B cell (primary cell): ENCODE data around the gene EHD1. TPM values are rescaled to one million over a fixed set of nuclear protein-coding genes. Genes with fewer than 3 reads are reported as not detected.

Experiments
- ATAC-seq: fragments of 200-7000 bp; cut with Tn5 transposase; one replicate; pipeline ENCODE4 v1.10.0; 2021; ENCODE audit warnings: low read depth, mild to moderate bottlenecking, moderate number of reproducible peaks, moderate library complexity
- CTCF ChIA-PET: fragments of 350-600 bp; sonication (Branson Sonifier 250); formaldehyde crosslinking; loops from one replicate; lab custom pipeline; 2021; ENCODE audit warnings: antibody characterized with exemption, inconsistent platforms; lab: Charles Lee
- POLR2A ChIA-PET: fragments of 350-600 bp; sonication (Branson Sonifier 250); formaldehyde crosslinking; loops from one replicate; lab custom pipeline; 2021; ENCODE audit warnings: antibody characterized with exemption; lab: Charles Lee
- DNase-seq: peaks from one replicate; pipeline ENCODE4 v3.0.0; 2013
- H2AFZ ChIP-seq: 2 replicates; pipeline ENCODE4 v1.6.1; 2012; ENCODE audit warnings: mild to moderate bottlenecking, low read depth, low read length; ENCODE audit not compliant: insufficient read depth, poor library complexity, severe bottlenecking
- H3K27ac ChIP-seq, 2 donors: 1 replicate in 1 of 2; 2 replicates in 1 of 2; pipeline ENCODE4 v1.5.1; 2012 to 2013; ENCODE audit warnings: low read length in 2 of 2, mild to moderate bottlenecking in 2 of 2, moderate library complexity in 1 of 2
- H3K27me3 ChIP-seq, 4 experiments: fragments of 200-600 bp in 1 of 4; sonication (generic) in 1 of 4; replicated peaks in 1 of 4; 1 replicate in 2 of 4; 2 replicates in 2 of 4; pipeline versions ENCODE4 v1.6.1 to v1.7.0; 2013 to 2016; ENCODE audit warnings: low read length in 3 of 4, mild to moderate bottlenecking in 2 of 4, mixed read lengths in 1 of 4, moderate library complexity in 1 of 4; ENCODE audit not compliant: insufficient read depth in 4 of 4, control insufficient read depth in 3 of 4; ENCODE audit errors: control extremely low read depth in 1 of 4
- H3K36me3 ChIP-seq, 2 experiments: replicated peaks in 1 of 2; 1 replicate in 1 of 2; 2 replicates in 1 of 2; pipeline versions ENCODE4 v1.6.1 to v1.7.1; 2013; ENCODE audit warnings: low read length in 1 of 2; ENCODE audit not compliant: insufficient read depth in 2 of 2, control insufficient read depth in 1 of 2; ENCODE audit errors: control extremely low read depth in 1 of 2, extremely low read depth in 1 of 2
- H3K4me1 ChIP-seq, 2 donors: fragments of 200-600 bp in 1 of 2; sonication (generic) in 1 of 2; 1 replicate in 1 of 2; 2 replicates in 1 of 2; pipeline versions ENCODE4 v1.5.1 to v1.6.1; 2013 to 2017; ENCODE audit warnings: low read length in 2 of 2; ENCODE audit not compliant: control insufficient read depth in 2 of 2, insufficient read depth in 2 of 2
- H3K4me2 ChIP-seq: replicated peaks from 2 replicates; pipeline ENCODE3; 2012; ENCODE audit warnings: mild to moderate bottlenecking, low read depth, low read length; ENCODE audit not compliant: poor library complexity, severe bottlenecking
- H3K4me3 ChIP-seq, 5 experiments: fragments of 200-600 bp in 1 of 5; sonication (generic) in 1 of 5; 1 replicate in 3 of 5; 2 replicates in 2 of 5; pipeline versions ENCODE4 v1.5.1 to v1.7.0; 2011 to 2016; ENCODE audit warnings: low read length in 4 of 5, mild to moderate bottlenecking in 4 of 5, low read depth in 2 of 5, control low read depth in 1 of 5, moderate library complexity in 1 of 5; ENCODE audit not compliant: insufficient read depth in 1 of 5; ENCODE audit errors: control extremely low read depth in 1 of 5, extremely low read depth in 1 of 5
- H3K79me2 ChIP-seq: fragments of 200-600 bp; sonication (generic); one replicate; pipeline ENCODE4 v1.6.0; 2016; ENCODE audit warnings: low read length; ENCODE audit not compliant: control insufficient read depth, insufficient read depth
- H3K9ac ChIP-seq: fragments of 200-600 bp; sonication (generic); 2 replicates; pipeline ENCODE4 v1.6.1; 2017; ENCODE audit warnings: mild to moderate bottlenecking, low read length, moderate library complexity
- H3K9me3 ChIP-seq, 3 donors: one replicate each; pipeline versions ENCODE4 v1.6.1 to v1.7.1; 2013; ENCODE audit warnings: low read length in 2 of 3; ENCODE audit not compliant: control insufficient read depth in 2 of 3, insufficient read depth in 1 of 3; ENCODE audit errors: control extremely low read depth in 1 of 3
- H4K20me1 ChIP-seq: 2 replicates; pipeline ENCODE4 v1.6.0; 2012; ENCODE audit warnings: mild to moderate bottlenecking, low read length; ENCODE audit not compliant: insufficient read depth, control insufficient read depth, poor library complexity, severe bottlenecking
- H3K27ac Mint-ChIP-seq: one replicate; pipeline ENCODE4 v1.8.0; 2021; ENCODE audit warnings: mixed read lengths
- H3K27me3 Mint-ChIP-seq: one replicate; pipeline ENCODE4 v1.8.0; 2021; ENCODE audit warnings: mixed read lengths
- H3K4me1 Mint-ChIP-seq: one replicate; pipeline ENCODE4 v1.8.0; 2021; ENCODE audit warnings: mixed read lengths
- H3K4me3 Mint-ChIP-seq: one replicate; pipeline ENCODE4 v1.8.0; 2021; ENCODE audit warnings: mixed read lengths
- H3K9me3 Mint-ChIP-seq: one replicate; pipeline ENCODE4 v1.8.0; 2022; ENCODE audit warnings: mixed read lengths; ENCODE audit not compliant: insufficient read depth
- CTCF ChIP-seq: fragments of 200-600 bp; IDR thresholded peaks from one replicate; pipeline ENCODE4 v1.8.0; 2022; ENCODE audit warnings: antibody characterized with exemption, mild to moderate bottlenecking
- EZH2 ChIP-seq: IDR thresholded peaks from 2 replicates; pipeline ENCODE4 v1.6.1; 2012; ENCODE audit warnings: borderline replicate concordance, low read depth, mild to moderate bottlenecking, moderate library complexity, low read length; ENCODE audit not compliant: insufficient read depth, poor library complexity, severe bottlenecking
- WGBS: methylation state at CpG from one replicate; pipeline ENCODE4 v1.1.5; 2013; ENCODE audit warnings: missing lambda C conversion rate; ENCODE audit not compliant: insufficient coverage; 5-methylcytosine and 5-hydroxymethylcytosine counted together
- intact Hi-C: fragments of 100-400 bp; cut with micrococcal nuclease; formaldehyde crosslinking; loops from one replicate; pipeline ENCODE4 v1.10.0; 2022
- polyA plus RNA-seq: library from polyadenylated mRNA; depleted of rRNA; stranded (reverse); fragments of >200 nt; gene quantifications from 2 replicates; pipeline ENCODE4 v1.2.3, GENCODE V29; 2012
- total RNA-seq, 2 donors: library from RNA; stranded (reverse); fragments of 120-200 nt in 1 of 2; gene quantifications; 1 replicate in 1 of 2; 2 replicates in 1 of 2; pipeline versions ENCODE4 v1.2.3 to v1.2.4, GENCODE V29; 2013 to 2022

The EHD1 gene
- total and polyA plus RNA-seq, 2 donors (not counting 1 experiment from before 2014, with no cell fraction given): 208 to 280 TPM

GRCh38 chr11:64809781-64810241 lies 68.6 kb downstream of the EHD1 start:
- Histone ChIP-seq H3K4me3 (peak overlapping the region; percentile 21 to 99 (median 86)), H3K9me3 (no peaks in the 10 kb centered on the region), H3K4me2 (peak overlapping the region; percentile 95), H3K79me2 (peaks cover 46% of the 10 kb centered on the region), H3K27ac (peak overlapping the region in 1 of 2 donors; percentile 79), H4K20me1 (peaks cover 11% of the 10 kb centered on the region), H3K9ac (peak overlapping the region; percentile 90), H3K4me1 (peaks cover 13 to 28% of the 10 kb centered on the region in 2 donors), H2AFZ (peak overlapping the region; percentile 99), H3K36me3 (peaks cover 0 to 27% of the 10 kb centered on the region in 2 experiments), H3K27me3 (no peaks in the 10 kb centered on the region)
- ChIA-PET CTCF (interaction anchor here (0.8 to 1.6 kb wide), 6 partner anchors 10 to 33 kb away, joined by 3 to 4 read pairs (median 4); no protein-coding TSS in a partner anchor), POLR2A (interaction anchor here (0.7 to 2.6 kb wide), 5 partner anchors 10 to 70 kb away, joined by 3 to 16 read pairs (median 10); partner anchors contain the start of genes RASGRP2 and SF1)
- Mint-ChIP-seq H3K4me1 (peaks cover 32% of the 10 kb centered on the region), H3K27ac (peak overlapping the region; percentile 95), H3K9me3 (no peaks in the 10 kb centered on the region), H3K4me3 (peak overlapping the region; percentile 98), H3K27me3 (no peaks in the 10 kb centered on the region)
- DNase-seq (peak; percentile 36), ATAC-seq (peak; percentile 7)
- TF ChIP-seq CTCF (no peak), EZH2 (no peak)
- 5% methylated on average over 42 of the region's 44 CpGs for WGBS
- intact Hi-C loops: loop anchor here (1.0 to 2.0 kb wide), 5 partner anchors 8 to 79 kb away; partner anchors contain the start of genes CDC42BPG and RASGRP2

GRCh38 chr11:64805481-64805880 lies 72.9 kb downstream of the EHD1 start:
- intact Hi-C loops: no loop called here
- peaks cover 77% of the 10 kb centered on the region for H3K79me2 ChIP-seq
- no peak overlapping the region for H2AFZ ChIP-seq
- TF ChIP-seq EZH2 (no peak), CTCF (no peak)
- H3K4me1 ChIP-seq: peaks cover 36 to 45% of the 10 kb centered on the region in 2 donors
- DNase-seq: no peak
- peaks cover 0 to 38% of the 10 kb centered on the region in 2 experiments for H3K36me3 ChIP-seq
- H3K27ac ChIP-seq: no peak overlapping the region
- H3K4me2 ChIP-seq: no peak overlapping the region
- H3K9me3 Mint-ChIP-seq: no peaks in the 10 kb centered on the region
- H4K20me1 ChIP-seq: peaks cover 11% of the 10 kb centered on the region
- POLR2A ChIA-PET: interaction anchor here (0.5 kb wide), 1 partner anchor 12 kb away, joined by 3 read pairs; no protein-coding TSS in a partner anchor
- H3K27ac Mint-ChIP-seq: no peak overlapping the region
- H3K4me1 Mint-ChIP-seq: peaks cover 40% of the 10 kb centered on the region
- no peaks in the 10 kb centered on the region for H3K27me3 ChIP-seq
- H3K4me3 ChIP-seq: no peak overlapping the region
- 100% methylated on average over 9 of the region's 9 CpGs for WGBS
- H3K9me3 ChIP-seq: no peaks in the 10 kb centered on the region
- H3K27me3 Mint-ChIP-seq: no peaks in the 10 kb centered on the region
- ATAC-seq: no peak
- peak overlapping the region; percentile 16 for H3K4me3 Mint-ChIP-seq
- CTCF ChIA-PET: interaction anchor here (6.3 kb wide), 1 partner anchor 62 kb away, joined by 37 read pairs; the partner anchor contains the start of gene RASGRP2
- H3K9ac ChIP-seq: no peak overlapping the region
